DOHH2 (cell line): ENCODE data around the gene BCAR3.
"Not testable (repeated sequence)": the region's sequence is repeated elsewhere in the genome, so short reads cannot be mapped to it uniquely, and the experiment has no call there.

Source experiments
- EZH2phosphoT487 ChIP-seq: fragments of 200-600 bp; sonication (generic); IDR thresholded peaks from 2 replicates; pipeline ENCODE4 v1.6.1; 2017; ENCODE audit warnings: borderline replicate concordance, mild to moderate bottlenecking, antibody characterized with exemption, low read length, moderate library complexity, mixed read lengths
- TF ChIP-seq, protein P1 (sequence below): fragments of 200-600 bp; sonication (generic); IDR thresholded peaks from one replicate; pipeline ENCODE4 v1.5.1; 2014; ENCODE audit warnings: antibody characterized with exemption, mild to moderate bottlenecking, low read depth, low read length; ENCODE audit not compliant: poor library complexity, severe bottlenecking

DNA sequence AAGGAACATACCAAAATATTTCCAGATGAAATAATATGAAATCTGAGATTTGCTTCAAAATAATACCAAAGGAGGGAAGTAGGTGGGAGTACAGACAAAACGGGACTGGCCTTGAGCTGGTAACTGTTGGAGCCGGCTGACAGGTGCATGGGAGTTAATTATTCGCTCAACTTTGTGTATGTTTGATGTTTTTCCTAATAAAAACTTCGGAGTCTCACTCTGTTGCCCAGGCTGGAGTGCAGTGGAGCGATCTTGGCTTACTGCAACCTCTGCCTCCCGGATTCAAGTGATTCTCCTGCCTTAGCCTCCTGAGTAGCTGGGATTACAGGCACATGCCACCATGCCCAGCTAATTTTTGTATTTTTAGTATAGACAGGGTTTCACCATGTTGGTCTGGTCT is 7.6 kb downstream of the BCAR3 start:
- TF ChIP-seq, protein P1, sequence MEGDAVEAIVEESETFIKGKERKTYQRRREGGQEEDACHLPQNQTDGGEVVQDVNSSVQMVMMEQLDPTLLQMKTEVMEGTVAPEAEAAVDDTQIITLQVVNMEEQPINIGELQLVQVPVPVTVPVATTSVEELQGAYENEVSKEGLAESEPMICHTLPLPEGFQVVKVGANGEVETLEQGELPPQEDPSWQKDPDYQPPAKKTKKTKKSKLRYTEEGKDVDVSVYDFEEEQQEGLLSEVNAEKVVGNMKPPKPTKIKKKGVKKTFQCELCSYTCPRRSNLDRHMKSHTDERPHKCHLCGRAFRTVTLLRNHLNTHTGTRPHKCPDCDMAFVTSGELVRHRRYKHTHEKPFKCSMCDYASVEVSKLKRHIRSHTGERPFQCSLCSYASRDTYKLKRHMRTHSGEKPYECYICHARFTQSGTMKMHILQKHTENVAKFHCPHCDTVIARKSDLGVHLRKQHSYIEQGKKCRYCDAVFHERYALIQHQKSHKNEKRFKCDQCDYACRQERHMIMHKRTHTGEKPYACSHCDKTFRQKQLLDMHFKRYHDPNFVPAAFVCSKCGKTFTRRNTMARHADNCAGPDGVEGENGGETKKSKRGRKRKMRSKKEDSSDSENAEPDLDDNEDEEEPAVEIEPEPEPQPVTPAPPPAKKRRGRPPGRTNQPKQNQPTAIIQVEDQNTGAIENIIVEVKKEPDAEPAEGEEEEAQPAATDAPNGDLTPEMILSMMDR: not testable (repeated sequence)
- not testable (repeated sequence) for TF ChIP-seq EZH2phosphoT487
